Activated naive CD4-positive, alpha-beta T cell treated with anti-CD3 and anti-CD28 coated beads for 36 hours (primary cell): Measurements from ENCODE around the gene TANC2. TPM values are rescaled to one million over a fixed set of nuclear protein-coding genes. Genes with fewer than 3 reads are reported as not detected.

Source experiments
- CTCF ChIA-PET: fragments of 350-600 bp; sonication (Branson Sonifier 250); formaldehyde crosslinking; loops from one replicate; lab custom pipeline; 2021; ENCODE audit warnings: antibody characterized with exemption; lab: Charles Lee
- DNase-seq: peaks from one replicate; pipeline ENCODE4 v3.0.0-alpha.2; 2020
- H3K27ac Mint-ChIP-seq: one replicate; pipeline ENCODE4 v1.8.0; 2021; ENCODE audit warnings: mild to moderate bottlenecking, mixed read lengths
- H3K27me3 Mint-ChIP-seq: one replicate; pipeline ENCODE4 v1.8.0; 2021; ENCODE audit warnings: low read depth, mixed read lengths
- H3K36me3 Mint-ChIP-seq: one replicate; pipeline ENCODE4 v1.8.0; 2021; ENCODE audit warnings: low read depth, mixed read lengths
- H3K4me1 Mint-ChIP-seq: one replicate; pipeline ENCODE4 v1.8.0; 2021; ENCODE audit warnings: low read depth, mixed read lengths
- H3K4me3 Mint-ChIP-seq: one replicate; pipeline ENCODE4 v1.8.0; 2021; ENCODE audit warnings: mild to moderate bottlenecking, moderate library complexity, mixed read lengths
- H3K9me3 Mint-ChIP-seq: one replicate; pipeline ENCODE4 v1.8.0; 2021; ENCODE audit warnings: mixed read lengths
- intact Hi-C: fragments of 100-400 bp; cut with micrococcal nuclease; formaldehyde crosslinking; loops from one replicate; pipeline ENCODE4 v1.15.1; 2023
- microRNA-seq: library from miRNA; unstranded; fragments of <30 nt; microRNA quantifications from one replicate; pipeline ENCODE4 v1.2.0, GENCODE V29; 2022; ENCODE audit warnings: borderline microRNAs expressed, borderline replicate concordance
- total RNA-seq, 2 experiments: library from RNA; stranded (reverse); gene quantifications; one replicate each; pipeline ENCODE4 v1.2.3, GENCODE V29; 2021

Gene TANC2
- total RNA-seq, 2 experiments from 2014 or later = 4.3 to 5.7 TPM

DNA sequence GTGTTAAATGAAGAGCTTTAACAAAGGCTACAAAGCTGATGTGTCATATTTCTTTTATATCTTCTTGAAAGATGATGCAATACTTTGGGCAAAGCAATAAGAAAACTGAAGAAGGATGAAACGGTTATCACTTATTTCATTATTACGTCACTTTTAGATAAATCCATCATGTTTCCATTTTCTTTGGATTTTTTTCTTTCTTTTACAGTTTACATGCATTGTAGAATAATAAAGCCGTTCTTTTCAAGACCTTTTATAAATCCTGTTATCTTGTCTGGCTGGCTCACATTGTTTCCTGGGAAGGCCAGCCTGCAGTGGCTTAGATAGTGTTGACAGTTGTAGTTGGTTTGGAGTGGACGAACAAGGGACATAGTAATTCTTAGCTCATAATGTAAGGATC, 28.9 kb downstream of the TANC2 start:
- Mint-ChIP-seq H3K27ac (peak overlapping the region; percentile 18), H3K36me3 (peaks cover 2% of the 10 kb centered on the region), H3K27me3 (no peaks in the 10 kb centered on the region), H3K4me1 (peaks cover 11% of the 10 kb centered on the region), H3K4me3 (no peak overlapping the region), H3K9me3 (peaks cover 2% of the 10 kb centered on the region)
- DNase-seq = no peak
- intact Hi-C loops = loop anchor here (1.0 kb wide), 1 partner anchor 411 kb away; no protein-coding TSS in a partner anchor
- CTCF ChIA-PET = interaction anchor here (0.6 to 1.7 kb wide), 13 partner anchors 8 to 416 kb away, joined by 3 to 22 read pairs (median 3); no protein-coding TSS in a partner anchor

DNA sequence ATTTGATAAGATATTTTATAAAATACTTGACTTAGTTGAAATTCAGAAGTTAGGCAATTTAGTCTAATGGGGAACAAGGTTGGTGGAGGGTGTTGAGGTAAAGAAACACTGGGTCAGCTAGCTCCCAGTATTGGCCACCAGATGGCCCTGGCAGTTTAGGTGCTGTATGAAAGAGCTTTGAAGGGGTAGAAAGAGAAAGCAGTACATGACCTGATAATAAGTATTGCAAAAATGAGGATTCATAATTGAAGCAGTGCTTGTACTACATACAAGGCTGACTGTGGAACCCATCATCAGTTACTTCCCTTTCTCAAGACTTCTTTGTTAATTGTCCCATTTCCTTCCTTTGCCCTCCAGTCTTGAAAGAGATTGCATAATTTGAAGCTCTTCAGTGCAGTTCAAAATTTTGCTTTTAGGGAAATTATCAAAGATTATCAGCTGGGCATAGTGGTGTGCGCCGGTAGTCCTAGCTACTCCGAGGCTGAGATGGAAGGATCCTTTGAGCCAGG, 29.4 kb downstream of the TANC2 start:
- Mint-ChIP-seq H3K4me3 (no peak overlapping the region), H3K4me1 (peaks cover 11% of the 10 kb centered on the region), H3K27ac (no peak overlapping the region), H3K27me3 (no peaks in the 10 kb centered on the region), H3K9me3 (peaks cover 2% of the 10 kb centered on the region), H3K36me3 (peaks cover 2% of the 10 kb centered on the region)
- peak; percentile 62 for DNase-seq
- CTCF ChIA-PET = interaction anchor here (0.6 to 1.7 kb wide), 14 partner anchors 9 to 416 kb away, joined by 3 to 22 read pairs (median 3); no protein-coding TSS in a partner anchor
- intact Hi-C loops = loop anchor here (1.0 kb wide), 1 partner anchor 411 kb away; no protein-coding TSS in a partner anchor

DNA sequence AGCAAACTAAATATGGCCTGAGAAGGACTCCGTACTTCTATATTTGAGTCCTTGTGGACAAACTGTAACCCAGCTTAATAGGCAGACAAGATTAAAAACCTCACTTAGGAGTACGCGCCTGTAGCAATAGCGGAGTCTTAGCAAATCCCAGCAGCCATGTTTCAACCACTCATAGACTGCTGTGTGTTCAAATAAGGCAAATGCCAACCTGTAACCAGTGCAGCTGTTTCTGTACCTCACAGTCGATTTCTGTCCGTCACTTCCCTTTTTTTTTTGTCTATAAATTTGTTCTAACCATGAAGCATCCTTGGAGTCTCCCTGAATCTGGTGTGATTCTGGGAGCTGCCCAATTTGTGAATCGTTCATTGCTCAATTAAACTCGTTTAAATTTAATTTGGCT, 30.2 kb downstream of the TANC2 start:
- DNase-seq = no peak
- CTCF ChIA-PET = interaction anchor here (1.0 to 1.7 kb wide), 5 partner anchors 9 to 411 kb away, joined by 3 to 22 read pairs (median 4); no protein-coding TSS in a partner anchor
- intact Hi-C loops = no loop called here

DNA sequence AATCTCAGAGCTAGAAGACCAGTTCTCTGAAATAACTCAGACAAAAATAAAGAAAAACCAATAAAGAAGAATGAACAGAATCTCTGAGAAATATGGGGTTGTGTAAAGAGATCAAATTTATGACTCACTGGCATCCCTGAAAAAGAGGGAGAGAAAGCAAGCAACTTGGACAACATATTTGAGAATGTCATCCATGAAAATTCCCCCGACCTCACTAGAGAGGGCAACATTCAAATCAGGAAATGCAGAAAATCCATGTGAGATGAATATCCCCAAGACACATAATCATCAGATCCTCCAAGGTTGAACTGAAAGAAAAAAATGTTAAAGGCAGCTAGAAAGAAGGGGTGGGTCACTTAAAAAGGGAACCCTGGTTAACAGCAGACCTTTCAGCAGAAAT, 32.1 kb downstream of the TANC2 start:
- H3K4me1 Mint-ChIP-seq = peaks cover 11% of the 10 kb centered on the region
- H3K9me3 Mint-ChIP-seq = peaks cover 2% of the 10 kb centered on the region
- H3K27ac Mint-ChIP-seq = no peak overlapping the region
- no peak for DNase-seq
- intact Hi-C loops = no loop called here
- CTCF ChIA-PET = no interaction called here
- H3K4me3 Mint-ChIP-seq = no peak overlapping the region
- H3K36me3 Mint-ChIP-seq = peaks cover 2% of the 10 kb centered on the region
- H3K27me3 Mint-ChIP-seq = no peaks in the 10 kb centered on the region

More for the DNA sequence above, 30.2 kb downstream of the TANC2 start:
- peaks cover 11% of the 10 kb centered on the region for H3K4me1 Mint-ChIP-seq
- H3K27me3 Mint-ChIP-seq = no peaks in the 10 kb centered on the region
- H3K36me3 Mint-ChIP-seq = peaks cover 2% of the 10 kb centered on the region
- no peak overlapping the region for H3K4me3 Mint-ChIP-seq
- H3K9me3 Mint-ChIP-seq = peaks cover 2% of the 10 kb centered on the region
- H3K27ac Mint-ChIP-seq = no peak overlapping the region

DNA sequence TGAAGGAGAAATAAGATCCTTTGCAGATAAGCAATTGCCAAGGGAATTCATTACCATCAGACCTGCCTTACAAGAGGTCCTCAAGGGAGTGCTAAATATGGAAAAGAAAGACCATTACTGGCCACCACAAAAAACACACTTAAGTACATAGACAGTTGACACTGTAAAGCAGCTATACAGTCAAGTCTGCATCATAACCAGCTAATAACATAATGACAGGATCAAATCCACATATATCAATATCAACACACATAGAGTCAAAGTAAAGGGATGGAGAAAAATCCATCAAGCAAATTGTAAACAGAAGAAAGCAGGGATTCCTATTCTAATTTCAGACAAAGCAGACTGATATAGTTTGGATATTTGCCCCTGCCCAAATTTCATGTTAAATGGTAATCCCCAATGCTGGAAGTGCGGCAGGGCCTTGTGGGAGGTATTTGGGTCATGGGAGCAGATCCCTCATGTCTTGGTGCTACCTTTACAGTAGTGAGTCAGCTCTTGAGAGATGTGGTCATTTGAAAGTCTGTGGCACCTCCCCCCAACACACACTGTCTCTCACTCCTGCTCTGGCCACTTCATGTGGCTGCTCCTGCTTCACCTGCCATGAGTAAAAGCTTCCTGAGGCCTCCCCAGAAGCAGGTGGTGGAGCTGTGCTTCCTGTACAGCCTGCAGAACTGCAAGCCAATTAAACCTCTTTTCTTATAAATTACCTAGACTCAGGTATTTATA, 32.8 kb downstream of the TANC2 start:
- H3K27ac Mint-ChIP-seq = no peak overlapping the region
- intact Hi-C loops = no loop called here
- CTCF ChIA-PET = interaction anchor here (0.5 to 1.8 kb wide), 3 partner anchors 9 to 408 kb away, joined by 3 to 4 read pairs (median 4); no protein-coding TSS in a partner anchor
- H3K4me3 Mint-ChIP-seq = no peak overlapping the region
- no peak for DNase-seq
- H3K36me3 Mint-ChIP-seq = peaks cover 2% of the 10 kb centered on the region
- peaks cover 11% of the 10 kb centered on the region for H3K4me1 Mint-ChIP-seq
- H3K9me3 Mint-ChIP-seq = peaks cover 2% of the 10 kb centered on the region
- no peaks in the 10 kb centered on the region for H3K27me3 Mint-ChIP-seq

DNA sequence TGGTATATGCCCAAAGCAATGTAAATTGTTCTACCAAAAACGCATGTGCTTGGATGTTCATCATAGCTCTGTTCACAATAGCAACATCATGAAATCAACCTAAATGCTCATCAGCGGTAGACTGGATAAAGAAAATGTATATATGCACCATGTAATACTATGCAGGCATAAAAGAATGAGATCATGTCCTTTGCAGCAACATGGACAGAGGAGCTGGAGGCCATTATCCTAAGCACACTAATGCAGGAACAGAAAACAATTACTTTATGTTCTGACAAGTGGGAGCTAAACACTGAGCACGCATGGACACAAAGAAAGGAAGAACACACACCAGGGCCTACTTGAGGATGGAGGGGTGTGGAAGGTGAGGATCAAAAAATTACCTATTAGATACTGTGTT, 33.7 kb downstream of the TANC2 start:
- Mint-ChIP-seq H3K4me1 (peaks cover 13% of the 10 kb centered on the region), H3K9me3 (peaks cover 2% of the 10 kb centered on the region), H3K36me3 (peaks cover 2% of the 10 kb centered on the region), H3K4me3 (no peak overlapping the region), H3K27ac (no peak overlapping the region), H3K27me3 (no peaks in the 10 kb centered on the region)
- CTCF ChIA-PET = interaction anchor here (0.6 to 1.8 kb wide), 3 partner anchors 10 to 890 kb away, joined by 3 to 4 read pairs (median 3); no protein-coding TSS in a partner anchor
- no peak for DNase-seq
- intact Hi-C loops = no loop called here

DNA sequence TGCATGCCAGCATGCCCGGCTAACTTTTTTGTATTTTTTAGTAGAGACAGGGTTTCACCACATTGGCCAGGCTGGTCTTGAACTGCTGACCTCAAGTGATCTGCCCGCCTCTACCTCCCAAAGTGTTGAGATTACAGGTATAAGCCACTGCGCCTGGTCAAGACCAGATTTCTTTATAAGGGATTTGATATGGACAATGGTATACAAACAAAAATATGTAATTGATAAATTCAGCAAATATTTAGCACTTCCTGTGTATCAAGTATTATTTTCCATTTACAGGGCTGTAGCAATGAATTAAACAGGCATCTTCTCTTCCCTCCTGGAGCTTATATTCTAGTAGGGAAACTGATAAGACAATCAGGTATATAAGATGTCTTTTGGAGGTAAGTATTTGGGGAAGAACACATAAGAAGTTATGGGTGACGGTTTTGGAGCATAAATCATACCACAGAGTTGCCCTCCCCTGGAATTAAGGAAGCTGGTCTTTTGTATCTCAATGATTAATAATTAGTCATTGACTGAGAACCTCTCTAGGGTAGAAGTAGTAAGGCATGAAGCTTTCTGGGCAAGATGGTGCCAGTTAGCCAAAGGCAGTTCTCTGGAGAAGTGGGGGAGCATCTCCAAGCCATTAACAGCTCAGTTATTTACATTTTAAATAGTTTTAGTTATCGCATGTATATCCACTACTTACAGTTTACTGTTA, 35.8 kb downstream of the TANC2 start:
- intact Hi-C loops = no loop called here
- Mint-ChIP-seq H3K36me3 (peaks cover 2% of the 10 kb centered on the region), H3K27me3 (no peaks in the 10 kb centered on the region), H3K27ac (no peak overlapping the region), H3K4me1 (peaks cover 2% of the 10 kb centered on the region), H3K9me3 (peaks cover 2% of the 10 kb centered on the region), H3K4me3 (no peak overlapping the region)
- no peak for DNase-seq
- CTCF ChIA-PET = no interaction called here

DNA sequence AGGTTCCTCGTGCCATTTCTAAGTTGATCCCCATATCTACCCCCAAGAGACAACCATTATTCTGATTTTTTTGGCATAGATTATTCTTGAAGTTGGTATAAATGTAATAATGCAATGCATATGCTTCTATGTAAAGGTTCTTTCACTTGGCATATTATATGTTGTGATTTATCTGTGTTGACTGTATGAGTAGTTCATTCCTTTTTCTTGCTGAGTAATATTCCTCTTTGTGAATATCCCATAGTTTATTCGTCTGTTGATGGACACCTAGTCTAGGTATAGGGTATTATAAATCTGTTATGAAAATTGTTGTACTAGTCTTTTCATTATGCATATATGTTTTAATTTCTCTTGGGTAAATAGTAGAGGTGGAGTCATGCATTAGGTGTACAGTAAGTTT, 36.6 kb downstream of the TANC2 start:
- no peak overlapping the region for H3K27ac Mint-ChIP-seq
- no peak for DNase-seq
- CTCF ChIA-PET = no interaction called here
- H3K9me3 Mint-ChIP-seq = peaks cover 2% of the 10 kb centered on the region
- peaks cover 2% of the 10 kb centered on the region for H3K36me3 Mint-ChIP-seq
- H3K4me3 Mint-ChIP-seq = no peak overlapping the region
- peaks cover 2% of the 10 kb centered on the region for H3K4me1 Mint-ChIP-seq
- intact Hi-C loops = no loop called here
- no peaks in the 10 kb centered on the region for H3K27me3 Mint-ChIP-seq

DNA sequence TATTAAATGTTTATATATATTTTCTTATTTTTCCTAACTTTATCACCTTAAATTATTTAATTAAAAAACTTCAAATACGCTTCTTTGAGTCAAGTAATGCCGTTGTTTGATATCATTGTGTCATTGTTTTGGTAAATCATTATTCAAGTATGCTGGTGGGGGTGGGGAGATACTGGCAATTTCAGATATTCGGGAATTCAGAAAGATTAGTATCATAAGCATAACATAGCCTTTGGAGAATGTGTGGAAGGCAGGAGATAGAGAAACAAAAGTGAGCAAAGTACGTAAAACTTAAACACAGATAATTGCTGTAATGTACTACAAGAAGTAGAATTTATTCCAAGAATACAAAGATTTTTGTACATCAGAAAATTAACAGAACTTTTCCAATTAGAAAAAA, 49.8 kb downstream of the TANC2 start:
- no peaks in the 10 kb centered on the region for H3K27me3 Mint-ChIP-seq
- H3K27ac Mint-ChIP-seq = no peak overlapping the region
- H3K36me3 Mint-ChIP-seq = peaks cover 9% of the 10 kb centered on the region
- DNase-seq = no peak
- H3K9me3 Mint-ChIP-seq = no peaks in the 10 kb centered on the region
- intact Hi-C loops = no loop called here
- no peaks in the 10 kb centered on the region for H3K4me1 Mint-ChIP-seq
- CTCF ChIA-PET = no interaction called here
- no peak overlapping the region for H3K4me3 Mint-ChIP-seq

Small RNA genes within 50 kb of the gene (microRNA-seq; reads per million reads assigned to microRNA genes)
- gene MIR633 = not detected

Other genes with a start within 250 kb of the TANC2 start
- not detected for gene MARCHF10, start 157.9 kb upstream of the TANC2 start, total RNA-seq